Activated CD8-positive, alpha-beta T cell treated with anti-CD3 and anti-CD28 coated beads for 36 hours (primary cell): ENCODE data around the gene FANCF. TPM values are rescaled to one million over a fixed set of nuclear protein-coding genes. Genes with fewer than 3 reads are reported as not detected.

Experiments
- ATAC-seq: fragments of 200-7000 bp; cut with Tn5 transposase; one replicate; pipeline ENCODE4 v1.10.0; 2021; ENCODE audit warnings: mild to moderate bottlenecking, moderate library complexity
- CTCF ChIA-PET: fragments of 350-600 bp; sonication (Branson Sonifier 250); formaldehyde crosslinking; loops from one replicate; lab custom pipeline; 2021; ENCODE audit warnings: antibody characterized with exemption; lab: Charles Lee
- POLR2A ChIA-PET: fragments of 350-600 bp; sonication (Branson Sonifier 250); formaldehyde crosslinking; loops from one replicate; lab custom pipeline; 2021; ENCODE audit warnings: antibody characterized with exemption; lab: Charles Lee
- DNase-seq: peaks from one replicate; pipeline ENCODE4 v3.0.0-alpha.2; 2020
- H3K27ac Mint-ChIP-seq: one replicate; pipeline ENCODE4 v1.8.0; 2021; ENCODE audit warnings: mild to moderate bottlenecking, mixed read lengths
- H3K27me3 Mint-ChIP-seq: one replicate; pipeline ENCODE4 v1.8.0; 2021; ENCODE audit warnings: mixed read lengths
- H3K36me3 Mint-ChIP-seq: one replicate; pipeline ENCODE4 v1.8.0; 2021; ENCODE audit warnings: low read depth, mixed read lengths
- H3K4me1 Mint-ChIP-seq: one replicate; pipeline ENCODE4 v1.8.0; 2021; ENCODE audit warnings: low read depth, mixed read lengths
- H3K4me3 Mint-ChIP-seq: one replicate; pipeline ENCODE4 v1.8.0; 2021; ENCODE audit warnings: mild to moderate bottlenecking, moderate library complexity, mixed read lengths
- H3K9me3 Mint-ChIP-seq: one replicate; pipeline ENCODE4 v1.8.0; 2021; ENCODE audit warnings: mixed read lengths
- intact Hi-C: fragments of 100-400 bp; cut with micrococcal nuclease; formaldehyde crosslinking; loops from one replicate; pipeline ENCODE4 v1.10.0; 2022
- total RNA-seq, 2 experiments: library from RNA; stranded (reverse); gene quantifications; one replicate each; pipeline ENCODE4 v1.2.3, GENCODE V29; 2021
- TF ChIP-seq, protein P1 (sequence below): fragments of 200-600 bp; IDR thresholded peaks from one replicate; pipeline ENCODE4 v1.8.0; 2022; ENCODE audit warnings: antibody characterized with exemption, mild to moderate bottlenecking

The FANCF gene
- total RNA-seq, 2 experiments from 2014 or later = 13.4 to 14.9 TPM

DNA sequence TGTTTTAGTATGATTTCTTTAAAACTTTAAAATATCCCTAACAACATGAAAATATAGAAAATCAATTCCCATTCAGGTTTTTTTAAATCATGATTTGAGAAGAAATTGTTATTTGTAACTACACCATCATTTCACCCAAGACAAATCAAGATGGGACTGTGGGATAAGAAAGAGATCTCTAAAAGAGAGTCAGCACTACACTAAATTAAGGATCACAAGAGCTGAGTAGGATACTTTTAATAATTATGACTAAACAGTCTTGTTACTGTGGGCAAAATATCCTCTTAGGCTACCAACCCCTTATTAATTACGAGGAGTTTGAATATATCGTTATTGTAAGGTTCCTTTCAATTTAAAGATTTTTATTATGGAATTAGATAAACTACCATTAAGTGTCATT is 43.7 kb upstream of the FANCF start:
- Mint-ChIP-seq H3K4me1 (peaks cover 19% of the 10 kb centered on the region), H3K9me3 (no peaks in the 10 kb centered on the region), H3K36me3 (no peaks in the 10 kb centered on the region), H3K27ac (no peak overlapping the region), H3K27me3 (peaks cover 49% of the 10 kb centered on the region), H3K4me3 (no peak overlapping the region)
- no peak for DNase-seq
- ATAC-seq = no peak
- TF ChIP-seq, protein P1, sequence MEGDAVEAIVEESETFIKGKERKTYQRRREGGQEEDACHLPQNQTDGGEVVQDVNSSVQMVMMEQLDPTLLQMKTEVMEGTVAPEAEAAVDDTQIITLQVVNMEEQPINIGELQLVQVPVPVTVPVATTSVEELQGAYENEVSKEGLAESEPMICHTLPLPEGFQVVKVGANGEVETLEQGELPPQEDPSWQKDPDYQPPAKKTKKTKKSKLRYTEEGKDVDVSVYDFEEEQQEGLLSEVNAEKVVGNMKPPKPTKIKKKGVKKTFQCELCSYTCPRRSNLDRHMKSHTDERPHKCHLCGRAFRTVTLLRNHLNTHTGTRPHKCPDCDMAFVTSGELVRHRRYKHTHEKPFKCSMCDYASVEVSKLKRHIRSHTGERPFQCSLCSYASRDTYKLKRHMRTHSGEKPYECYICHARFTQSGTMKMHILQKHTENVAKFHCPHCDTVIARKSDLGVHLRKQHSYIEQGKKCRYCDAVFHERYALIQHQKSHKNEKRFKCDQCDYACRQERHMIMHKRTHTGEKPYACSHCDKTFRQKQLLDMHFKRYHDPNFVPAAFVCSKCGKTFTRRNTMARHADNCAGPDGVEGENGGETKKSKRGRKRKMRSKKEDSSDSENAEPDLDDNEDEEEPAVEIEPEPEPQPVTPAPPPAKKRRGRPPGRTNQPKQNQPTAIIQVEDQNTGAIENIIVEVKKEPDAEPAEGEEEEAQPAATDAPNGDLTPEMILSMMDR = no peak
- ChIA-PET CTCF (interaction anchor here (1.2 to 1.4 kb wide), 2 partner anchors 12 to 116 kb away, joined by 3 to 4 read pairs; no protein-coding TSS in a partner anchor), POLR2A (no interaction called here)
- intact Hi-C loops = no loop called here

- no peaks in the 10 kb centered on the region for H3K36me3 Mint-ChIP-seq
- no peak overlapping the region for H3K4me3 Mint-ChIP-seq
- TF ChIP-seq, protein P1 = no peak
- no peaks in the 10 kb centered on the region for H3K9me3 Mint-ChIP-seq
- POLR2A ChIA-PET = no interaction called here
- CTCF ChIA-PET = no interaction called here
- H3K4me1 Mint-ChIP-seq = peaks cover 19% of the 10 kb centered on the region
- DNase-seq = no peak
- intact Hi-C loops = no loop called here
- no peak overlapping the region for H3K27ac Mint-ChIP-seq
- ATAC-seq = no peak
- peaks cover 51% of the 10 kb centered on the region for H3K27me3 Mint-ChIP-seq
These were observed 42.6 kb upstream of the FANCF start for GRCh38 chr11:22668005-22668796.

GRCh38 chr11:22666688-22667439 is 41.2 kb upstream of the FANCF start:
- TF ChIP-seq, protein P1 = no peak
- Mint-ChIP-seq H3K9me3 (no peaks in the 10 kb centered on the region), H3K36me3 (no peaks in the 10 kb centered on the region), H3K4me3 (peak overlapping the region; percentile 63), H3K4me1 (peaks cover 19% of the 10 kb centered on the region), H3K27ac (no peak overlapping the region), H3K27me3 (peaks cover 53% of the 10 kb centered on the region)
- DNase-seq = peak; percentile 27
- ATAC-seq = peak; percentile 78
- ChIA-PET CTCF (interaction anchor here (1.1 to 1.3 kb wide), 2 partner anchors 9 to 121 kb away, joined by 4 to 5 read pairs; no protein-coding TSS in a partner anchor), POLR2A (no interaction called here)
- intact Hi-C loops = no loop called here

DNA sequence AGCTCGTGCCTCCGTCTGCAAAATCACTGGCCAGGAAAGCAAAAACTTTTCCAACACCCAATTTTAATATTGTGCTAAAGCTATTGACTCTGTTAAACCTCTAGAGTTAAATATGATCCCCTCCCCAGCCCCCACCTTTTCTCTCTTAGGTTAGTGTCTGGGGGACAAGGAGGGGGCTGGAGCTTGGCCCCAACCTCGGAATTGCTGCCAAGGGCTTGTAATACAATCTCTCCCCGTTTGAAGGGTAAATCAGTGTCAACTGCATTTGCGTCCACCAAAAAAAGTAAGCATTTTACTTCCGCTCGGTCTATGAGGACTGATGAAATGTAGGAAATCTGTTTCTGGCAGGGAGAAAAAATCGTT is 40.7 kb upstream of the FANCF start, which contains the start of gene GAS2:
Gene GAS2 (plus strand): TSS at position 287 of the 363 bp plus-strand sequence. CDS start 8,259 bp downstream, outside the sequence.
- TF ChIP-seq, protein P1 = no peak
- Mint-ChIP-seq H3K27ac (no peak within 1 kb of the TSS), H3K4me3 (peak within 1 kb of the TSS; percentile 63), H3K27me3 (peaks cover 49% of the 10 kb centered on the region), H3K36me3 (no peaks in the 10 kb centered on the region), H3K4me1 (peaks cover 19% of the 10 kb centered on the region), H3K9me3 (no peaks in the 10 kb centered on the region)
- CTCF ChIA-PET = interaction anchor here (1.1 to 1.3 kb wide), 2 partner anchors 9 to 121 kb away, joined by 4 to 5 read pairs; no protein-coding TSS in a partner anchor
- DNase-seq (no peak), ATAC-seq (no peak)
- POLR2A ChIA-PET = no interaction called here
- intact Hi-C loops = no loop called here

DNA sequence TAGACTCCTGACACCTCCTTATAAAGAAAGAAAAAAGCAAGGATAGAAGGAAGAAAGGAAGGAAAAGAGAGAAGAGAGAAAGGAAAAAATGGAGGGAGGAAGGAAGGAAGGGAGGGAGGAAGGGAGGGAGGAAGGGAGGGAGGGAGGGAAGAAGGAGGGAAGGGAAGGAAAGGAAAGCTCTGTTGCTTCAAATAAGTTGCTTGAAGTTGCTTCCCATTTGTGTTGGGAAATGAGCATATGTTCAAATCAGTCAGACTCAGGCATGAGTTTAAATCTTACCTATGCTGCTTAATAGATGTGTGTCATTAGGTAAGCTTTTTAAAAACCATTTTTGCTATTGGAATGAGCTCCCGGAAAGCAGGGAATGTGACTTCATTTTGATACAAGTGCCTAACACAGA is 34.2 kb upstream of the FANCF start:
- TF ChIP-seq, protein P1 = no peak
- Mint-ChIP-seq H3K4me3 (no peak overlapping the region), H3K27ac (no peak overlapping the region), H3K27me3 (peaks cover 8% of the 10 kb centered on the region), H3K4me1 (peaks cover 20% of the 10 kb centered on the region), H3K36me3 (no peaks in the 10 kb centered on the region), H3K9me3 (no peaks in the 10 kb centered on the region)
- POLR2A ChIA-PET = no interaction called here
- intact Hi-C loops = no loop called here
- CTCF ChIA-PET = no interaction called here
- DNase-seq (no peak), ATAC-seq (no peak)
